Measurements from ENCODE around the gene ZNF385D.

GRCh38 chr3:21487520-21487919 is 263.5 kb downstream of the ZNF385D start:
- no peak for TF ChIP-seq POLR2A (IDR thresholded peaks at IDR 0.05)
- no peak for TF ChIP-seq CTCF (IDR thresholded peaks at IDR 0.05)

Measured in testis (tissue), 2 donors.